SK-N-SH treated with all-trans-retinoic acid at 6 μM for 48 hours (cell line): ENCODE results near the gene HCRTR1.

Source experiments
- ATAC-seq: fragments of 200-7000 bp; cut with Tn5 transposase; 3 replicates; pipeline ENCODE4 v1.9.1; 2020; ENCODE audit warnings: mild to moderate bottlenecking, moderate library complexity
- ARNTL ChIP-seq: fragments of 450-650 bp; formaldehyde crosslinking; IDR thresholded peaks from 2 replicates; pipeline ENCODE4 v1.5.0; 2020; ENCODE audit warnings: low read depth, mild to moderate bottlenecking, moderate library complexity, borderline replicate concordance
- BACH2 ChIP-seq: fragments of 250-450 bp; sonication (Bioruptor Pico); IDR thresholded peaks from 2 replicates; pipeline ENCODE4 v1.9.0; 2021; ENCODE audit warnings: mild to moderate bottlenecking, borderline replicate concordance
- CREB5 ChIP-seq: fragments of 250-450 bp; sonication (Bioruptor Pico); IDR thresholded peaks from 2 replicates; pipeline ENCODE4 v1.5.1; 2020; ENCODE audit warnings: low read depth, mild to moderate bottlenecking, moderate library complexity
- CSDC2 ChIP-seq: fragments of 250-450 bp; sonication (Bioruptor Pico); IDR thresholded peaks from 2 replicates; pipeline ENCODE4 v1.5.0; 2020; ENCODE audit warnings: mild to moderate bottlenecking, moderate library complexity
- CSRNP3 ChIP-seq: fragments of 250-450 bp; sonication (Bioruptor Pico); IDR thresholded peaks from 2 replicates; pipeline ENCODE4 v1.5.1; 2021; ENCODE audit warnings: mild to moderate bottlenecking, moderate library complexity
- GLIS3 ChIP-seq: fragments of 250-450 bp; sonication (Bioruptor Pico); IDR thresholded peaks from 2 replicates; pipeline ENCODE4 v1.5.0; 2020; ENCODE audit warnings: mild to moderate bottlenecking, moderate library complexity
- ISL1 ChIP-seq: fragments of 250-450 bp; sonication (Bioruptor Pico); IDR thresholded peaks from 2 replicates; pipeline ENCODE4 v2.1.2; 2022; ENCODE audit warnings: mild to moderate bottlenecking, moderate library complexity
- PATZ1 ChIP-seq: fragments of 250-450 bp; sonication (Bioruptor Pico); IDR thresholded peaks from 2 replicates; pipeline ENCODE4 v1.8.0; 2020; ENCODE audit warnings: mild to moderate bottlenecking, moderate library complexity, borderline replicate concordance
- PPARA ChIP-seq: fragments of 250-450 bp; sonication (Bioruptor Pico); IDR thresholded peaks from 2 replicates; pipeline ENCODE4 v1.5.0; 2020; ENCODE audit warnings: mild to moderate bottlenecking, borderline replicate concordance
- SNAI2 ChIP-seq: fragments of 250-450 bp; sonication (Bioruptor Pico); IDR thresholded peaks from 2 replicates; pipeline ENCODE4 v1.5.0; 2020; ENCODE audit warnings: mild to moderate bottlenecking, moderate library complexity
- TCF4 ChIP-seq: fragments of 250-450 bp; sonication (Bioruptor Pico); IDR thresholded peaks from 2 replicates; pipeline ENCODE4 v1.8.0; 2021; ENCODE audit warnings: mild to moderate bottlenecking, moderate library complexity, borderline replicate concordance
- TOX ChIP-seq: fragments of 250-450 bp; sonication (Bioruptor Pico); IDR thresholded peaks from 2 replicates; pipeline ENCODE4 v1.8.0; 2021; ENCODE audit warnings: mild to moderate bottlenecking, moderate library complexity, borderline replicate concordance
- TSHZ2 ChIP-seq: fragments of 250-450 bp; sonication (Bioruptor Pico); IDR thresholded peaks from 2 replicates; pipeline ENCODE4 v1.5.0; 2020; ENCODE audit warnings: mild to moderate bottlenecking, moderate library complexity
- ZC3H10 ChIP-seq: fragments of 250-450 bp; sonication (Bioruptor Pico); IDR thresholded peaks from 2 replicates; pipeline ENCODE4 v1.5.1; 2021; ENCODE audit warnings: mild to moderate bottlenecking, moderate library complexity
- ZFP3 ChIP-seq: fragments of 250-450 bp; sonication (Bioruptor Pico); IDR thresholded peaks from 2 replicates; pipeline ENCODE4 v1.5.0; 2020; ENCODE audit warnings: mild to moderate bottlenecking, moderate library complexity
- ZFP30 ChIP-seq: fragments of 450-650 bp; formaldehyde crosslinking; IDR thresholded peaks from 2 replicates; pipeline ENCODE4 v1.5.0; 2022; ENCODE audit warnings: mild to moderate bottlenecking, moderate library complexity
- ZNF565 ChIP-seq: fragments of 450-650 bp; formaldehyde crosslinking; conservative IDR thresholded peaks from 2 replicates; pipeline ENCODE4 v1.5.0; 2020; ENCODE audit warnings: low read depth, mild to moderate bottlenecking, moderate library complexity
- ZNF70 ChIP-seq: fragments of 450-650 bp; formaldehyde crosslinking; IDR thresholded peaks from 2 replicates; pipeline ENCODE4 v1.5.0; 2020; ENCODE audit warnings: mild to moderate bottlenecking, moderate library complexity
- ZNF8 ChIP-seq: fragments of 450-650 bp; formaldehyde crosslinking; IDR thresholded peaks from 2 replicates; pipeline ENCODE4 v1.5.0; 2020; ENCODE audit warnings: mild to moderate bottlenecking, moderate library complexity
- TF ChIP-seq, protein P1 (sequence below): fragments of 250-450 bp; sonication (Bioruptor Pico); IDR thresholded peaks from 2 replicates; pipeline ENCODE4 v1.8.0; 2021; ENCODE audit warnings: low read depth, mild to moderate bottlenecking, moderate library complexity, borderline replicate concordance

The HCRTR1 gene

GRCh38 chr1:31591425-31592093 is 25.9 kb upstream of the HCRTR1 start:
- TF ChIP-seq ZFP3 (CRISPR knock-in tag) (peak; percentile 99), BACH2 (no peak)
- peak; percentile 75 for ATAC-seq

- TF ChIP-seq CREB5 (CRISPR knock-in tag) (no peak), BACH2 (no peak)
- ATAC-seq = peak; percentile 23
Measured at GRCh38 chr1:31592132-31592531, 25.4 kb upstream of the HCRTR1 start.

- no peak for ATAC-seq
- TF ChIP-seq ZFP30 (CRISPR knock-in tag) (no peak), ZC3H10 (no peak), CSRNP3 (CRISPR knock-in tag) (no peak), PPARA (CRISPR knock-in tag) (no peak), SNAI2 (CRISPR knock-in tag) (no peak), ZNF8 (no peak), TOX (no peak), ISL1 (CRISPR knock-in tag) (no peak), TCF4 (CRISPR knock-in tag) (no peak), ZNF565 (CRISPR knock-in tag) (no peak), GLIS3 (CRISPR knock-in tag) (no peak), PATZ1 (no peak), BACH2 (no peak), ZFP3 (CRISPR knock-in tag) (no peak), ZNF70 (CRISPR knock-in tag) (no peak), TSHZ2 (no peak)
- TF ChIP-seq, protein P1, sequence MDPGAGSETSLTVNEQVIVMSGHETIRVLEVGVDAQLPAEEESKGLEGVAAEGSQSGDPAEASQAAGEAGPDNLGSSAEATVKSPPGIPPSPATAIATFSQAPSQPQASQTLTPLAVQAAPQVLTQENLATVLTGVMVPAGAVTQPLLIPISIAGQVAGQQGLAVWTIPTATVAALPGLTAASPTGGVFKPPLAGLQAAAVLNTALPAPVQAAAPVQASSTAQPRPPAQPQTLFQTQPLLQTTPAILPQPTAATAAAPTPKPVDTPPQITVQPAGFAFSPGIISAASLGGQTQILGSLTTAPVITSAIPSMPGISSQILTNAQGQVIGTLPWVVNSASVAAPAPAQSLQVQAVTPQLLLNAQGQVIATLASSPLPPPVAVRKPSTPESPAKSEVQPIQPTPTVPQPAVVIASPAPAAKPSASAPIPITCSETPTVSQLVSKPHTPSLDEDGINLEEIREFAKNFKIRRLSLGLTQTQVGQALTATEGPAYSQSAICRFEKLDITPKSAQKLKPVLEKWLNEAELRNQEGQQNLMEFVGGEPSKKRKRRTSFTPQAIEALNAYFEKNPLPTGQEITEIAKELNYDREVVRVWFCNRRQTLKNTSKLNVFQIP = no peak
Measured at GRCh38 chr1:31593136-31593665, 24.3 kb upstream of the HCRTR1 start.

DNA sequence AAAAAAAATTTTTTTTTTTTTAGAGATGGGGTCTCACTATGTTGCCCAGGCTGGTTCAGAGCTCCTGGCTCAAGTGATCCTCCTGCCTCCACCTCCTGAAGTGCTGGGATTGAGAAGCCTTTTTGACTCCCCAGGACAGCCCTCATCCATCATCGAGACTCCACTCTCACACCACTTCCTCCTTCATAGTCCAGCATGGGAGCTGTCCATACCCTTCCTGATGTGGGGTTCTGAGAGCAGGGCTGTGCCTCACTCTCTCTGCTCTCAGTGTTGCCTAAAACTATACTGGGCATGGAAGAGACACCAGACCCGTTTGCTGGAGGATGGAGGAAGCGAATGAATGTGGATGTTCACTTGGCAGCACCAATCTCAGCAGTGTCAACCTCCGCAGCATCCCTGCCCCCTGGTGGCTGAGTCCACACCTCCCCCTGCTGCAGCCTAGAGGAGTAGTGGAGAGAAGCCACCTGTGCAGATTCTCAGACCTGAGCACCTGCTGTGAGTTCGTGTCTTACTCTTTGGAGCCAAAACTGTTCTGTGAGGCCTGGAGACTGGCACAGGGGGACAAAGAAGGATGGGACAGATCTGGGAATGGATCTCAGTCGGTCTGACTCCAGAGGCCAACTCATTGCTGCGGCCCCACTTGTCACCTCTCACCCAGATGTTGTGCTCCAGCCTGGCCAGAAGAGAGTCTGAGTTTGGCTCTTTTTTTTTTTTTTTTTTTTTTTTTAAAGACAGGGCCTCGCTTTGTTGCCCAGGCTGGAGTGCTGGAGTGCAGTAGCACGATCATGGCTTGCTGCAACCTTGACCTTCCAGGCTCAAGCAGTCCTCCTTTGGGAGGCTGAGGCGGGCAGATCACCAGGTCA is 23.5 kb upstream of the HCRTR1 start:
- TF ChIP-seq CSDC2 (CRISPR knock-in tag) (no peak), ARNTL (no peak), PATZ1 (no peak)
- ATAC-seq = peak; percentile 95
